ENCODE data around the gene NFIX. TPM values are rescaled to one million over a fixed set of nuclear protein-coding genes. Genes with fewer than 3 reads are reported as not detected.

NFIX gene
- total RNA-seq, 1 donor from 2014 or later = 146 TPM

GRCh38 chr19:12984143-12984627, 11.1 kb upstream of the NFIX start:
- intact Hi-C loops (cut with DNase I) = no loop called here
- no peak for ATAC-seq
- DNase-seq = no peak

DNA sequence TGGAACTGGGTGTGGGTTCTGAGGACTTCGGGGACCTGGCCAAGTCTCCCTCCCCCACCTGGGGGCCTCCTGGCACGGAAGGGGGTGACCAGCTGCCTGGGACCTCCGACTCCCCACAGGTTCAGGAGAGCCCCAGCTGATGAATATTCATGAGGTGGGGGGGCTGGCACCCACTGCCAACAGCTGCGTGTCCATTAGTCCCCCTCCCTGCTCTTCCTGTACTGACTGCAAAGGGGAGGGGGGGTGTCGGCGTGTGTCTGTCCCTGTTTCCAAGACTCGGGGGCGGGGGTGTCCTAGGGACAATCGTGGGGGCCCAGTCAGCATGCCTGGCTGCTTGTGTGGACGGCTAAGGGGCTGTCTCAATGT, 10.6 kb upstream of the NFIX start:
- TF ChIP-seq CTCF (IDR thresholded peaks at IDR 0.05) = no peak
- no peak overlapping the region for H3K27ac ChIP-seq
- H3K27me3 ChIP-seq (ENCODE audit: low read depth) = no peaks in the 10 kb centered on the region
- no peaks in the 10 kb centered on the region for H3K36me3 ChIP-seq
- no peak overlapping the region for H3K4me3 ChIP-seq
- intact Hi-C loops (cut with DNase I) = no loop called here
- H3K9me3 ChIP-seq = no peaks in the 10 kb centered on the region
- ATAC-seq (no peak), DNase-seq (no peak)
- H3K4me1 ChIP-seq = peaks cover 11% of the 10 kb centered on the region

More at GRCh38 chr19:12984143-12984627, 11.1 kb upstream of the NFIX start:
- no peak overlapping the region for H3K27ac ChIP-seq
- TF ChIP-seq CTCF (IDR thresholded peaks at IDR 0.05) = no peak
- no peak overlapping the region for H3K4me3 ChIP-seq
- H3K9me3 ChIP-seq = no peaks in the 10 kb centered on the region
- no peaks in the 10 kb centered on the region for H3K36me3 ChIP-seq
- H3K4me1 ChIP-seq = peaks cover 11% of the 10 kb centered on the region
- no peaks in the 10 kb centered on the region for H3K27me3 ChIP-seq (ENCODE audit: low read depth)

DNA sequence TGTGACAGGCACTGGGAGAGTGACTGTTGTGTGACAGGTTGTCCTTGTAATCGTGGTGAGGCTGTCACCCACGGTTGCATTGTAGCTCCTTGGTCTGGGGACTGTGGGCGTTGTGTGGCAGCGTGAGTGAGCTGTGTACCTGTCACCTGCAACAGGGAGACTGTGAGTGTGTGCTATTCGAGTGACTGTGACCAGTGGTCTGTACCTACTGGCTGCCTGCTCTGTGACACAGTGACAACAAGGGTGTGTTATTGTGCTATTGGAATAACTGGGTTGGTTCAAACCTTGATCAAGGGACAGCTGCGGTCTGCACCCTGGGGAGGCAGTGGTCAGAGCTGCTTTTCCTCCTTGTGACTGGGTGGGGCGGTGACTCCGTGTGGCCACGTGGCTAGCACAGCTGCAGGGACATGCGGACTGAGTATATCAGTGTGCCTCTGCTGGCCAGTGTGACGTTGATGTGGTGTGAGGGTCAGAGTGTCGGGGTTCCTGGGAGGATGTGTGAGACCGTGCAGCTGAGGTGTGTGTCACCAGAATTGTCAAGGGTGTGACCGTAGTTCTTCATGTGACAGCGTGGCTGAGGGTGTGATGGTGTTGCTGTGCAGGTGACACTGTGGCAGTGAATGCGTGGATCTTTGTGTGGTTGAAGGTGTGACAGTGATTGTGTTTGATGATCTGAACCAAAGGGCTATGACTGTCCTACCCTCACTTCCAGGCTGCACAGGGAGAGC, 10.1 kb upstream of the NFIX start:
- ATAC-seq = peak; percentile 49 to 73
- TF ChIP-seq CTCF (IDR thresholded peaks at IDR 0.05) = no peak
- H3K9me3 ChIP-seq = no peaks in the 10 kb centered on the region
- H3K4me3 ChIP-seq = no peak overlapping the region
- DNase-seq = no peak
- no peaks in the 10 kb centered on the region for H3K36me3 ChIP-seq
- intact Hi-C loops (cut with DNase I) = no loop called here
- H3K27ac ChIP-seq = no peak overlapping the region
- peaks cover 11% of the 10 kb centered on the region for H3K4me1 ChIP-seq
- no peaks in the 10 kb centered on the region for H3K27me3 ChIP-seq (ENCODE audit: low read depth)

DNA sequence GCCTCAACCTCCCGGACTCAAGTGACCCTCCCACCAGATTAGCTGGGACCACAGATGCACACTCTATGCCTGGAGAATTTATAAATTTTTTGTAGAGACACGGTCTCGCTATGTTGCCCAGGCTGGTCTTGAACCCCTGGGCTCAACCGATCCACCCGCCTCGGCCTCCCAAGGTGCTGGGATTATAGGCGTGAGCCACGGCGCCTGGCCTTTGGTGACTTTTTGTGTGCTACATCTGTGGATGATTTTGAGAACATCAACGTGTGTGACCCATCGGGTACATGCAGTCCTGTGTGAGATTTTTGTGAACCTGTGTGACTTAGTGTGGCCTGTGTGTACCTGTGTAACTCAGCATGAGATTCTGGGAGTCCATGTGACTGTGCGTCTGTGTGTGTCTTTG, 8.5 kb upstream of the NFIX start:
- no peak overlapping the region for H3K4me3 ChIP-seq
- no peak for ATAC-seq
- no peaks in the 10 kb centered on the region for H3K27me3 ChIP-seq (ENCODE audit: low read depth)
- TF ChIP-seq CTCF (IDR thresholded peaks at IDR 0.05) = no peak
- intact Hi-C loops (cut with DNase I) = no loop called here
- no peak overlapping the region for H3K27ac ChIP-seq
- no peaks in the 10 kb centered on the region for H3K9me3 ChIP-seq
- H3K4me1 ChIP-seq = peaks cover 11% of the 10 kb centered on the region
- no peak for DNase-seq
- no peaks in the 10 kb centered on the region for H3K36me3 ChIP-seq

GRCh38 chr19:12987190-12987589, 8.1 kb upstream of the NFIX start:
- TF ChIP-seq CTCF (IDR thresholded peaks at IDR 0.05) = no peak
- Histone ChIP-seq H3K27me3 (ENCODE audit: low read depth) (no peaks in the 10 kb centered on the region), H3K27ac (no peak overlapping the region), H3K4me3 (no peak overlapping the region), H3K36me3 (no peaks in the 10 kb centered on the region), H3K4me1 (peaks cover 11% of the 10 kb centered on the region), H3K9me3 (no peaks in the 10 kb centered on the region)
- ATAC-seq (no peak), DNase-seq (no peak)
- intact Hi-C loops (cut with DNase I) = no loop called here
